Neural cell (in vitro differentiated cells): Measurements from ENCODE around the gene GRHL3. TPM values are rescaled to one million over a fixed set of nuclear protein-coding genes. Genes with fewer than 3 reads are reported as not detected.

Experiments
- H2AFZ ChIP-seq: fragments of 200-600, 300-800 bp; sonication (generic), shearing (Covaris generic); 2 replicates; pipeline ENCODE4 v1.6.0; 2014; ENCODE audit warnings: low read depth, mild to moderate bottlenecking, antibody characterized with exemption, low read length, moderate library complexity
- H3F3A ChIP-seq: fragments of 200-600 bp; shearing (Covaris generic); 2 replicates; pipeline ENCODE4 v1.6.1; 2016; ENCODE audit warnings: mild to moderate bottlenecking, moderate library complexity, mixed read lengths, antibody characterized with exemption, low read length; ENCODE audit not compliant: insufficient read depth, poor library complexity, severe bottlenecking
- H3K27ac ChIP-seq: fragments of 200-600, 300-800 bp; sonication (generic), shearing (Covaris generic); 2 replicates; pipeline ENCODE4 v1.5.1; 2014; ENCODE audit warnings: mild to moderate bottlenecking, low read length, moderate library complexity
- H3K27me3 ChIP-seq: fragments of 300-800, 200-600 bp; sonication (generic), shearing (Covaris generic); 2 replicates; pipeline ENCODE4 v1.6.0; 2014; ENCODE audit warnings: mild to moderate bottlenecking, low read depth, low read length, moderate library complexity; ENCODE audit not compliant: insufficient read depth
- H3K36me3 ChIP-seq: fragments of 300-800, 200-600 bp; sonication (generic), shearing (Covaris generic); 2 replicates; pipeline ENCODE4 v1.5.1; 2014; ENCODE audit warnings: mild to moderate bottlenecking, antibody characterized with exemption, low read length, moderate library complexity; ENCODE audit not compliant: insufficient read depth
- H3K4me2 ChIP-seq: fragments of 300-800, 200-600 bp; sonication (generic), shearing (Covaris generic); 2 replicates; pipeline ENCODE4 v1.6.0; 2014; ENCODE audit warnings: mild to moderate bottlenecking, low read length
- H3K4me3 ChIP-seq: fragments of 300-800, 200-600 bp; sonication (generic), shearing (Covaris generic); 2 replicates; pipeline ENCODE4 v1.5.1; 2014; ENCODE audit warnings: mild to moderate bottlenecking, low read length, moderate library complexity
- H3K79me2 ChIP-seq: fragments of 200-600 bp; shearing (Covaris generic); replicated peaks from 2 replicates; pipeline ENCODE4 v1.6.0; 2014; ENCODE audit warnings: mild to moderate bottlenecking, low read length, moderate library complexity; ENCODE audit not compliant: insufficient read depth
- H3K9ac ChIP-seq: fragments of 300-800, 200-600 bp; sonication (generic), shearing (Covaris generic); 2 replicates; pipeline ENCODE4 v1.6.1; 2016; ENCODE audit warnings: mild to moderate bottlenecking, low read length, mixed read lengths
- H3K9me2 ChIP-seq: fragments of 200-600 bp; shearing (Covaris generic); 2 replicates; pipeline ENCODE4 v1.6.1; 2016; ENCODE audit warnings: mild to moderate bottlenecking, low read length, mixed read lengths; ENCODE audit not compliant: insufficient read depth
- H3K9me3 ChIP-seq: fragments of 200-600, 300-800 bp; sonication (generic), shearing (Covaris generic); 2 replicates; pipeline ENCODE4 v1.6.1; 2016; ENCODE audit warnings: mild to moderate bottlenecking, mixed run types, low read length, moderate library complexity, mixed read lengths
- H4K20me1 ChIP-seq: fragments of 200-600 bp; shearing (Covaris generic); 2 replicates; pipeline ENCODE4 v1.6.1; 2016; ENCODE audit warnings: mild to moderate bottlenecking, mixed run types; ENCODE audit not compliant: insufficient read depth
- CTCF ChIP-seq: fragments of 450-650 bp; IDR thresholded peaks from 2 replicates; pipeline ENCODE4 v1.5.1; 2014; ENCODE audit warnings: antibody characterized with exemption, mild to moderate bottlenecking, moderate library complexity; ENCODE audit not compliant: poor library complexity, severe bottlenecking
- EP300 ChIP-seq: fragments of 450-650 bp; conservative IDR thresholded peaks from 2 replicates; pipeline ENCODE4 v1.6.1; 2014; ENCODE audit warnings: antibody characterized with exemption, mild to moderate bottlenecking, moderate library complexity; ENCODE audit not compliant: poor library complexity, severe bottlenecking
- EZH2 ChIP-seq: fragments of 200-600, 300-800 bp; shearing (Covaris generic), sonication (generic); IDR thresholded peaks from 2 replicates; pipeline ENCODE4 v1.6.1; 2014; ENCODE audit warnings: antibody characterized with exemption, low read length, borderline replicate concordance, mild to moderate bottlenecking; ENCODE audit not compliant: insufficient read depth, poor library complexity, severe bottlenecking
- MXI1 ChIP-seq: fragments of 450-650 bp; conservative IDR thresholded peaks from 2 replicates; pipeline ENCODE4 v1.6.1; 2014; ENCODE audit warnings: antibody characterized with exemption, mild to moderate bottlenecking; ENCODE audit not compliant: poor library complexity, severe bottlenecking
- POLR2AphosphoS5 ChIP-seq: IDR thresholded peaks from 2 replicates; pipeline ENCODE4 v1.6.1; 2012
- RAD21 ChIP-seq: fragments of 450-650 bp; conservative IDR thresholded peaks from 2 replicates; pipeline ENCODE4 v1.6.1; 2014; ENCODE audit warnings: antibody characterized with exemption, mild to moderate bottlenecking, moderate library complexity
- REST ChIP-seq: IDR thresholded peaks from 2 replicates; pipeline ENCODE4 v1.6.1; 2012; ENCODE audit warnings: borderline replicate concordance
- SMC3 ChIP-seq: fragments of 450-650 bp; conservative IDR thresholded peaks from 2 replicates; pipeline ENCODE4 v1.6.1; 2014; ENCODE audit warnings: antibody characterized with exemption, mild to moderate bottlenecking, moderate library complexity; ENCODE audit not compliant: poor library complexity
- TAF1 ChIP-seq: IDR thresholded peaks from 2 replicates; pipeline ENCODE4 v1.6.1; 2012; ENCODE audit warnings: low read depth
- polyA plus RNA-seq: library from polyadenylated mRNA; depleted of rRNA; stranded (reverse); fragments of >200 nt; gene quantifications from 2 replicates; pipeline ENCODE4 v1.2.3, GENCODE V29; 2014

The GRHL3 gene
- polyA plus RNA-seq, 1 donor from 2014 or later, result not detected

- Histone ChIP-seq H3F3A (no peaks in the 10 kb centered on the region), H3K9ac (no peak overlapping the region), H3K27me3 (no peaks in the 10 kb centered on the region), H4K20me1 (no peaks in the 10 kb centered on the region), H3K27ac (no peak overlapping the region), H3K9me3 (no peaks in the 10 kb centered on the region), H3K9me2 (no peaks in the 10 kb centered on the region), H3K4me3 (no peak overlapping the region), H2AFZ (no peak overlapping the region), H3K36me3 (no peaks in the 10 kb centered on the region), H3K4me2 (no peak overlapping the region), H3K79me2 (no peaks in the 10 kb centered on the region)
- no peak for TF ChIP-seq CTCF
- no peak for TF ChIP-seq SMC3
- TF ChIP-seq EP300, result no peak
- no peak for TF ChIP-seq MXI1
- no peak for TF ChIP-seq POLR2AphosphoS5
- TF ChIP-seq TAF1, result no peak
- no peak for TF ChIP-seq EZH2
- no peak for TF ChIP-seq REST
- TF ChIP-seq RAD21, result no peak
These were observed 17.4 kb upstream of the GRHL3 start for GRCh38 chr1:24301785-24302175.

GRCh38 chr1:24302209-24302611 lies 16.9 kb upstream of the GRHL3 start:
- no peak overlapping the region for H3K27ac ChIP-seq
- no peaks in the 10 kb centered on the region for H3F3A ChIP-seq
- no peak overlapping the region for H3K4me2 ChIP-seq
- H3K9ac ChIP-seq, result no peak overlapping the region
- TF ChIP-seq MXI1 (no peak), POLR2AphosphoS5 (no peak), CTCF (no peak), REST (no peak), TAF1 (no peak), RAD21 (no peak), EP300 (no peak), SMC3 (no peak), EZH2 (no peak)
- no peak overlapping the region for H2AFZ ChIP-seq
- no peaks in the 10 kb centered on the region for H4K20me1 ChIP-seq
- H3K9me2 ChIP-seq, result no peaks in the 10 kb centered on the region
- no peaks in the 10 kb centered on the region for H3K27me3 ChIP-seq
- no peaks in the 10 kb centered on the region for H3K9me3 ChIP-seq
- no peaks in the 10 kb centered on the region for H3K36me3 ChIP-seq
- H3K4me3 ChIP-seq, result no peak overlapping the region
- H3K79me2 ChIP-seq, result no peaks in the 10 kb centered on the region
